Loucy (cell line): ENCODE results near the gene AP2B1.

ENCODE experiments used
- H2AFZ ChIP-seq: fragments of 200-600 bp; sonication (generic); 2 replicates; pipeline ENCODE4 v1.6.0; 2016; ENCODE audit warnings: antibody characterized with exemption, mild to moderate bottlenecking, low read length, moderate library complexity
- H3F3A ChIP-seq: fragments of 200-600 bp; 2 replicates; pipeline ENCODE4 v1.6.0; 2016; ENCODE audit warnings: antibody characterized with exemption, low read depth, mild to moderate bottlenecking
- H3K27me3 ChIP-seq: fragments of 200-600 bp; sonication (generic); 2 replicates; pipeline ENCODE4 v1.6.1; 2014; ENCODE audit warnings: low read length, mild to moderate bottlenecking; ENCODE audit not compliant: insufficient read depth, poor library complexity, severe bottlenecking
- H3K36me3 ChIP-seq: fragments of 200-600 bp; sonication (generic); 2 replicates; pipeline ENCODE4 v1.6.1; 2016; ENCODE audit warnings: low read length; ENCODE audit not compliant: insufficient read depth
- H3K4me1 ChIP-seq: fragments of 200-600 bp; sonication (generic); 2 replicates; pipeline ENCODE4 v1.5.1; 2014; ENCODE audit warnings: low read length, mild to moderate bottlenecking; ENCODE audit not compliant: insufficient read depth, poor library complexity, severe bottlenecking
- H3K4me2 ChIP-seq: fragments of 200-600 bp; sonication (generic); 2 replicates; pipeline ENCODE4 v1.6.0; 2014; ENCODE audit warnings: antibody characterized with exemption, low read length, low read depth, mild to moderate bottlenecking; ENCODE audit not compliant: poor library complexity, severe bottlenecking
- H3K4me3 ChIP-seq: fragments of 200-600 bp; sonication (generic); 2 replicates; pipeline ENCODE4 v1.5.1; 2014; ENCODE audit warnings: low read length, mild to moderate bottlenecking, mixed read lengths; ENCODE audit not compliant: poor library complexity, severe bottlenecking
- H3K79me2 ChIP-seq: fragments of 200-600 bp; sonication (generic); 2 replicates; pipeline ENCODE4 v1.6.1; 2014; ENCODE audit warnings: low read length; ENCODE audit not compliant: insufficient read depth
- H3K9ac ChIP-seq: fragments of 200-600 bp; sonication (generic); 2 replicates; pipeline ENCODE4 v1.6.0; 2014; ENCODE audit warnings: mild to moderate bottlenecking, low read depth, low read length, moderate library complexity; ENCODE audit not compliant: poor library complexity, severe bottlenecking
- H3K9me2 ChIP-seq: fragments of 200-600 bp; sonication (generic); replicated peaks from 2 replicates; pipeline ENCODE4 v1.6.1; 2016; ENCODE audit warnings: low read depth, low read length, mixed read lengths
- H3K9me3 ChIP-seq: fragments of 200-600 bp; sonication (generic); 2 replicates; pipeline ENCODE4 v1.6.1; 2014; ENCODE audit warnings: mild to moderate bottlenecking, antibody characterized with exemption, low read length, low read depth; ENCODE audit not compliant: insufficient read depth
- H4K20me1 ChIP-seq: fragments of 200-600 bp; sonication (generic); 2 replicates; pipeline ENCODE4 v1.6.0; 2014; ENCODE audit warnings: antibody characterized with exemption, low read length, mild to moderate bottlenecking; ENCODE audit not compliant: insufficient read depth, poor library complexity, severe bottlenecking
- CTCF ChIP-seq: fragments of 200-600 bp; sonication (generic); conservative IDR thresholded peaks from 2 replicates; pipeline ENCODE4 v1.5.1; 2014; ENCODE audit warnings: mild to moderate bottlenecking, antibody characterized with exemption, low read length
- EZH2phosphoT487 ChIP-seq: fragments of 200-600 bp; IDR thresholded peaks from 2 replicates; pipeline ENCODE4 v1.6.1; 2018; ENCODE audit warnings: antibody characterized with exemption, mild to moderate bottlenecking, moderate library complexity, borderline replicate concordance

AP2B1 gene

GRCh38 chr17:35742896-35743477 is 155.9 kb downstream of the AP2B1 start:
- Histone ChIP-seq H3K79me2 (no peaks in the 10 kb centered on the region), H3K9ac (no peak overlapping the region), H3K4me3 (no peak overlapping the region), H3K9me3 (no peaks in the 10 kb centered on the region), H3K4me2 (no peak overlapping the region), H3K9me2 (no peaks in the 10 kb centered on the region), H3K36me3 (no peaks in the 10 kb centered on the region), H3K27me3 (no peaks in the 10 kb centered on the region), H3K4me1 (no peaks in the 10 kb centered on the region), H2AFZ (no peak overlapping the region), H3F3A (no peaks in the 10 kb centered on the region), H4K20me1 (no peaks in the 10 kb centered on the region)
- TF ChIP-seq EZH2phosphoT487 = no peak
- TF ChIP-seq CTCF = no peak

- no peak overlapping the region for H3K4me2 ChIP-seq
- no peaks in the 10 kb centered on the region for H3K79me2 ChIP-seq
- no peaks in the 10 kb centered on the region for H3K9me3 ChIP-seq
- no peak overlapping the region for H3K4me3 ChIP-seq
- H3K36me3 ChIP-seq = no peaks in the 10 kb centered on the region
- H3F3A ChIP-seq = no peaks in the 10 kb centered on the region
- no peaks in the 10 kb centered on the region for H4K20me1 ChIP-seq
- no peaks in the 10 kb centered on the region for H3K9me2 ChIP-seq
- no peak overlapping the region for H3K9ac ChIP-seq
- no peaks in the 10 kb centered on the region for H3K4me1 ChIP-seq
- no peaks in the 10 kb centered on the region for H3K27me3 ChIP-seq
- TF ChIP-seq EZH2phosphoT487 (no peak), CTCF (no peak)
- H2AFZ ChIP-seq = no peak overlapping the region
These were observed 156.7 kb downstream of the AP2B1 start for GRCh38 chr17:35743626-35744328.

- no peaks in the 10 kb centered on the region for H3K79me2 ChIP-seq
- no peaks in the 10 kb centered on the region for H3F3A ChIP-seq
- no peaks in the 10 kb centered on the region for H3K4me1 ChIP-seq
- H3K27me3 ChIP-seq = no peaks in the 10 kb centered on the region
- no peaks in the 10 kb centered on the region for H3K9me2 ChIP-seq
- no peak overlapping the region for H3K4me2 ChIP-seq
- H3K9ac ChIP-seq = no peak overlapping the region
- H4K20me1 ChIP-seq = no peaks in the 10 kb centered on the region
- no peak overlapping the region for H2AFZ ChIP-seq
- H3K4me3 ChIP-seq = no peak overlapping the region
- H3K9me3 ChIP-seq = no peaks in the 10 kb centered on the region
- no peaks in the 10 kb centered on the region for H3K36me3 ChIP-seq
- no peak for TF ChIP-seq CTCF
- no peak for TF ChIP-seq EZH2phosphoT487
These were observed 157.7 kb downstream of the AP2B1 start for GRCh38 chr17:35744830-35745229.
